Measurements from ENCODE around the gene ADGRG3. TPM values are rescaled to one million over a fixed set of nuclear protein-coding genes. Genes with fewer than 3 reads are reported as not detected.

The ADGRG3 gene
- total and polyA plus RNA-seq, 2 of the 13 experiments (the other 11 are each of a cell fraction or from before 2014, with no cell fraction given) = 2.7 to 11.8 TPM

DNA sequence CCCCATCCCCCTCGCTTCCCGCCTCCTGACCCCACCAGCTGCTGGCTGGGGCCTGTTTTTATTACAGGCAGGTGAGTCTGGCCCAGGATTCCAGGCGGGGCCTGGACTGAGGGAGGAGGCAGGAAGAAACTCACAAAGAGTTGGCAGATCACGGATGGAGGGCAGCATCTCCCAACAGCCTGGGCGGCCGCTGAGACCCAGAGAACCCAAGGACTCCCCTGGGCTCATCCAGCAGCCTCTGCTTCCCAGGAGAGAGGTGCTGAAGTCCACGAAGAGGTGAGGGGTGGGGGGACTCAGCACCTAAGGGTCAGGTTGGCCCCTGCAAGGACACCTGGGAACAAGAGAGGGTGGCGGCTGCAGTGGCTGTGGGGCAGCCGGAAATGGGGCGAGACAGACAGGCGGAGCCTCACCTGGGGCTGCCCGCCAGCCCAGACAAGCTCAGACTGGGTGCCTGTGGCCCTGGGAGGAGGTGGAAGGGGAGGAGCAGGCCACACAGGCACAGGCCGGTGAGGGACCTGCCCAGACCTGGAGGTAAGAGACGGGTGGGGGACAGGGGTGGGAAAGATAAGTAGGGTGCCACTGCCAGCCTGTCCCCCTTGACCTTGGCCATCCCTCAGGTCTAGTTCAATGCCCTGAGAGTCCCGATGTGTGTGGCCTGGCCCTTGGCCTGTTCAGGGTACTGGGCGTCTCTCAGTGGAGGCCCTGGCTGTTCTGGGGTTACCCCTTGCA lies 48.3 kb upstream of the ADGRG3 start (continued):
- TF ChIP-seq RFXAP (CRISPR knock-in tag; IDR thresholded peaks at IDR 0.05; ENCODE audit: borderline replicate concordance) = no peak
- TF ChIP-seq, protein P1, sequence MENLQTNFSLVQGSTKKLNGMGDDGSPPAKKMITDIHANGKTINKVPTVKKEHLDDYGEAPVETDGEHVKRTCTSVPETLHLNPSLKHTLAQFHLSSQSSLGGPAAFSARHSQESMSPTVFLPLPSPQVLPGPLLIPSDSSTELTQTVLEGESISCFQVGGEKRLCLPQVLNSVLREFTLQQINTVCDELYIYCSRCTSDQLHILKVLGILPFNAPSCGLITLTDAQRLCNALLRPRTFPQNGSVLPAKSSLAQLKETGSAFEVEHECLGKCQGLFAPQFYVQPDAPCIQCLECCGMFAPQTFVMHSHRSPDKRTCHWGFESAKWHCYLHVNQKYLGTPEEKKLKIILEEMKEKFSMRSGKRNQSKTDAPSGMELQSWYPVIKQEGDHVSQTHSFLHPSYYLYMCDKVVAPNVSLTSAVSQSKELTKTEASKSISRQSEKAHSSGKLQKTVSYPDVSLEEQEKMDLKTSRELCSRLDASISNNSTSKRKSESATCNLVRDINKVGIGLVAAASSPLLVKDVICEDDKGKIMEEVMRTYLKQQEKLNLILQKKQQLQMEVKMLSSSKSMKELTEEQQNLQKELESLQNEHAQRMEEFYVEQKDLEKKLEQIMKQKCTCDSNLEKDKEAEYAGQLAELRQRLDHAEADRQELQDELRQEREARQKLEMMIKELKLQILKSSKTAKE (CRISPR knock-in tag; IDR thresholded peaks at IDR 0.05; ENCODE audit: borderline replicate concordance) = peak; percentile 53; the same call in 1 of the 2 replicates
- peak; percentile 48 for TF ChIP-seq KAT8 (CRISPR knock-in tag; IDR thresholded peaks at IDR 0.05)
- TF ChIP-seq ZNF44 (CRISPR knock-in tag; IDR thresholded peaks at IDR 0.05) = no peak
- TF ChIP-seq, protein P2, sequence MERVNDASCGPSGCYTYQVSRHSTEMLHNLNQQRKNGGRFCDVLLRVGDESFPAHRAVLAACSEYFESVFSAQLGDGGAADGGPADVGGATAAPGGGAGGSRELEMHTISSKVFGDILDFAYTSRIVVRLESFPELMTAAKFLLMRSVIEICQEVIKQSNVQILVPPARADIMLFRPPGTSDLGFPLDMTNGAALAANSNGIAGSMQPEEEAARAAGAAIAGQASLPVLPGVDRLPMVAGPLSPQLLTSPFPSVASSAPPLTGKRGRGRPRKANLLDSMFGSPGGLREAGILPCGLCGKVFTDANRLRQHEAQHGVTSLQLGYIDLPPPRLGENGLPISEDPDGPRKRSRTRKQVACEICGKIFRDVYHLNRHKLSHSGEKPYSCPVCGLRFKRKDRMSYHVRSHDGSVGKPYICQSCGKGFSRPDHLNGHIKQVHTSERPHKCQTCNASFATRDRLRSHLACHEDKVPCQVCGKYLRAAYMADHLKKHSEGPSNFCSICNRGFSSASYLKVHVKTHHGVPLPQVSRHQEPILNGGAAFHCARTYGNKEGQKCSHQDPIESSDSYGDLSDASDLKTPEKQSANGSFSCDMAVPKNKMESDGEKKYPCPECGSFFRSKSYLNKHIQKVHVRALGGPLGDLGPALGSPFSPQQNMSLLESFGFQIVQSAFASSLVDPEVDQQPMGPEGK (CRISPR knock-in tag; IDR thresholded peaks at IDR 0.05) = peak; percentile 69; the same call in 1 of the 2 replicates
- TF ChIP-seq GABPA (IDR thresholded peaks at IDR 0.05; ENCODE audit: low read depth, low read length) = no peak
- TF ChIP-seq GABPA (CRISPR knock-in tag; IDR thresholded peaks at IDR 0.05; ENCODE audit: low read depth) = peak; percentile 47; the same call in 1 of the 2 replicates
- TF ChIP-seq, protein P3, sequence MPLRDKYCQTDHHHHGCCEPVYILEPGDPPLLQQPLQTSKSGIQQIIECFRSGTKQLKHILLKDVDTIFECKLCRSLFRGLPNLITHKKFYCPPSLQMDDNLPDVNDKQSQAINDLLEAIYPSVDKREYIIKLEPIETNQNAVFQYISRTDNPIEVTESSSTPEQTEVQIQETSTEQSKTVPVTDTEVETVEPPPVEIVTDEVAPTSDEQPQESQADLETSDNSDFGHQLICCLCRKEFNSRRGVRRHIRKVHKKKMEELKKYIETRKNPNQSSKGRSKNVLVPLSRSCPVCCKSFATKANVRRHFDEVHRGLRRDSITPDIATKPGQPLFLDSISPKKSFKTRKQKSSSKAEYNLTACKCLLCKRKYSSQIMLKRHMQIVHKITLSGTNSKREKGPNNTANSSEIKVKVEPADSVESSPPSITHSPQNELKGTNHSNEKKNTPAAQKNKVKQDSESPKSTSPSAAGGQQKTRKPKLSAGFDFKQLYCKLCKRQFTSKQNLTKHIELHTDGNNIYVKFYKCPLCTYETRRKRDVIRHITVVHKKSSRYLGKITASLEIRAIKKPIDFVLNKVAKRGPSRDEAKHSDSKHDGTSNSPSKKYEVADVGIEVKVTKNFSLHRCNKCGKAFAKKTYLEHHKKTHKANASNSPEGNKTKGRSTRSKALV (CRISPR knock-in tag; IDR thresholded peaks at IDR 0.05) = no peak
- peak; percentile 51; the same call in 1 of the 2 replicates for TF ChIP-seq MXD4 (CRISPR knock-in tag; IDR thresholded peaks at IDR 0.05)
- TF ChIP-seq, protein P4, sequence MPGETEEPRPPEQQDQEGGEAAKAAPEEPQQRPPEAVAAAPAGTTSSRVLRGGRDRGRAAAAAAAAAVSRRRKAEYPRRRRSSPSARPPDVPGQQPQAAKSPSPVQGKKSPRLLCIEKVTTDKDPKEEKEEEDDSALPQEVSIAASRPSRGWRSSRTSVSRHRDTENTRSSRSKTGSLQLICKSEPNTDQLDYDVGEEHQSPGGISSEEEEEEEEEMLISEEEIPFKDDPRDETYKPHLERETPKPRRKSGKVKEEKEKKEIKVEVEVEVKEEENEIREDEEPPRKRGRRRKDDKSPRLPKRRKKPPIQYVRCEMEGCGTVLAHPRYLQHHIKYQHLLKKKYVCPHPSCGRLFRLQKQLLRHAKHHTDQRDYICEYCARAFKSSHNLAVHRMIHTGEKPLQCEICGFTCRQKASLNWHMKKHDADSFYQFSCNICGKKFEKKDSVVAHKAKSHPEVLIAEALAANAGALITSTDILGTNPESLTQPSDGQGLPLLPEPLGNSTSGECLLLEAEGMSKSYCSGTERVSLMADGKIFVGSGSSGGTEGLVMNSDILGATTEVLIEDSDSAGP (CRISPR knock-in tag; IDR thresholded peaks at IDR 0.05; ENCODE audit: borderline replicate concordance) = peak; percentile 42; the same call in 1 of the 2 replicates
- no peak for TF ChIP-seq ZNF83 (CRISPR knock-in tag; IDR thresholded peaks at IDR 0.05; ENCODE audit: borderline replicate concordance)
- TF ChIP-seq ZNF572 (CRISPR knock-in tag; IDR thresholded peaks at IDR 0.05) = peak; percentile 38; the same call in 1 of the 2 replicates
- TF ChIP-seq ZFAT (CRISPR knock-in tag; conservative IDR thresholded peaks at IDR 0.05) = no peak
- 0 out of 2 replicates have a peak, but pooled peaks have one; percentile 45 for TF ChIP-seq BORCS8-MEF2B (CRISPR knock-in tag; IDR thresholded peaks at IDR 0.05)
- TF ChIP-seq SALL1 (CRISPR knock-in tag; IDR thresholded peaks at IDR 0.05) = peak; percentile 7; the same call in 1 of the 2 replicates
- TF ChIP-seq, protein P5, sequence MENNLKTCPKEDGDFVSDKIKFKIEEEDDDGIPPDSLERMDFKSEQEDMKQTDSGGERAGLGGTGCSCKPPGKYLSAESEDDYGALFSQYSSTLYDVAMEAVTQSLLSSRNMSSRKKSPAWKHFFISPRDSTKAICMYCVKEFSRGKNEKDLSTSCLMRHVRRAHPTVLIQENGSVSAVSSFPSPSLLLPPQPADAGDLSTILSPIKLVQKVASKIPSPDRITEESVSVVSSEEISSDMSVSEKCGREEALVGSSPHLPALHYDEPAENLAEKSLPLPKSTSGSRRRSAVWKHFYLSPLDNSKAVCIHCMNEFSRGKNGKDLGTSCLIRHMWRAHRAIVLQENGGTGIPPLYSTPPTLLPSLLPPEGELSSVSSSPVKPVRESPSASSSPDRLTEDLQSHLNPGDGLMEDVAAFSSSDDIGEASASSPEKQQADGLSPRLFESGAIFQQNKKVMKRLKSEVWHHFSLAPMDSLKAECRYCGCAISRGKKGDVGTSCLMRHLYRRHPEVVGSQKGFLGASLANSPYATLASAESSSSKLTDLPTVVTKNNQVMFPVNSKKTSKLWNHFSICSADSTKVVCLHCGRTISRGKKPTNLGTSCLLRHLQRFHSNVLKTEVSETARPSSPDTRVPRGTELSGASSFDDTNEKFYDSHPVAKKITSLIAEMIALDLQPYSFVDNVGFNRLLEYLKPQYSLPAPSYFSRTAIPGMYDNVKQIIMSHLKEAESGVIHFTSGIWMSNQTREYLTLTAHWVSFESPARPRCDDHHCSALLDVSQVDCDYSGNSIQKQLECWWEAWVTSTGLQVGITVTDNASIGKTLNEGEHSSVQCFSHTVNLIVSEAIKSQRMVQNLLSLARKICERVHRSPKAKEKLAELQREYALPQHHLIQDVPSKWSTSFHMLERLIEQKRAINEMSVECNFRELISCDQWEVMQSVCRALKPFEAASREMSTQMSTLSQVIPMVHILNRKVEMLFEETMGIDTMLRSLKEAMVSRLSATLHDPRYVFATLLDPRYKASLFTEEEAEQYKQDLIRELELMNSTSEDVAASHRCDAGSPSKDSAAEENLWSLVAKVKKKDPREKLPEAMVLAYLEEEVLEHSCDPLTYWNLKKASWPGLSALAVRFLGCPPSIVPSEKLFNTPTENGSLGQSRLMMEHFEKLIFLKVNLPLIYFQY (CRISPR knock-in tag; IDR thresholded peaks at IDR 0.05; ENCODE audit: borderline replicate concordance) = peak; percentile 61; the same call in 1 of the 2 replicates
- peak; percentile 84 for TF ChIP-seq NRL (CRISPR knock-in tag; IDR thresholded peaks at IDR 0.05; ENCODE audit: borderline replicate concordance)

Measured in HepG2 (cell line).